Measurements from ENCODE around the gene DENND6B.

The DENND6B gene

GRCh38 chr22:50269573-50269969 is 57.2 kb downstream of the DENND6B start:
- DNase-seq: no peak

DNA sequence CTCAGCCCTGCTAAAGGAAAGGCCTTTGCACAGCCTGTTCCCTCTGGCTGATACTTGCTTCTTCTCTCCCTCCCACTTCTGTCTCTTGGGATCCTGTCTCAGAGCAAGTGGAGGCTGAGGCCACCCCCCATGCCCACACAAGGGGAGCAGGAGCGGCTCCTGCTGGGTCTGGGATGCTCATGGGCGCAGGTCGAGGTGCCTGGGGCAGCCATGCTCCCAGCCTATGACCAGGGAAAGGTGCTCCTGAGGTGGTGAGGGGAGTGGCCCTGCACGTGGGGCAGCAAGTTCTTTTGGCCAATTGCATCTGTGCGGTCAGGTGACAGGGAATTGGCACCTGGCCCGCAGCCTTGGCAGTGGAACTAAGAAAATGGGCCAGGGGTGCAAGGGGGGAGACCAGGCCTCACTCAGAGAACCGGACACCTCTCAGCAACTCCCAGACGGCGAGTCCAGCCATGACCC is 58.1 kb downstream of the DENND6B start:
- DNase-seq: no peak

- peak; percentile 48 to 59 for DNase-seq
Measured at GRCh38 chr22:50267591-50268390, 59.0 kb downstream of the DENND6B start.

DNA sequence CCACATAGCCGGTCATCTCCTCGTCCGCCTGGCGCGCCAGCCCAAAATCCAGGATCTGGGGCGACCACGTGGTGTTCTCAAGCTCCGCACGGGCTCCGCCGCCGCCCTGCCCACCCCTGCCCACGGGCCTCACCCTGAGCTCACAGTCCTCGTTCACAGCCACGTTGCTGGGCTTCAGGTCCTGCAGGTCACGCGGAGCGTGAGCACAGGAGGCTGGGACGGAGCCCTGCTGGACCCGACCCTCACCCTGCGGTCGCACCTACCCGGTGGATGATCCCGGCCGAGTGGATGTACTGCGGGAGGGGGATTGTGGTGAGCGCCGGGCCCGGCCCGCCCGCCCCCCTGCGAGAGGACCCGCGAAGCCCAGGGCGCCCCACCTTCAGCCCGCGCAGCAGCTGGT is 59.8 kb downstream of the DENND6B start:
- no peak for DNase-seq

- no peak for DNase-seq
Measured at GRCh38 chr22:50264946-50265669, 61.7 kb downstream of the DENND6B start.

- DNase-seq: no peak
Measured at GRCh38 chr22:50264104-50264745, 62.6 kb downstream of the DENND6B start.

GRCh38 chr22:50262973-50263617 is 63.7 kb downstream of the DENND6B start:
- DNase-seq: no peak

DNA sequence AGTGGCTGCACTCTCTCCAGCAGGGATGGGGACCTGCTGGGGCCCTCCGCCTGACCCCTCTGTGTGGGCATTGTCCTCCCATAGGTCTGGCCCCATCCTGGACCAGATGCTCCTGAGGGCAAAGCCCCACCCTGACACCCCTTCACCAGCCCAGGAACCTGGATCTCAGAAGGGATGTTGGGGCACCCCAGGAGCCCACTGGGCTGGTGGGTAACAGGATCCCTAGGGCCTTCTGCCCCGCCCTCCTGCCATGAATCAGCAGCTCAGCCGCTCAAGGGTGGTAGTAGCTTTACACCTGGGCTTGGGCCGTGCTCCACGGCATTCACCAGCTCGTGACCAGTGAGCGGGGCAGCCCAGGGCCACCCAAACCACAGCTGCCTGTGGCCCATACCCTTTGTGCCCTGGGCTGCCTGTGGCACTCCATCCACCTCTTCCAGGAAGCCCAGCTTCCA is 64.3 kb downstream of the DENND6B start:
- DNase-seq: no peak

DNA sequence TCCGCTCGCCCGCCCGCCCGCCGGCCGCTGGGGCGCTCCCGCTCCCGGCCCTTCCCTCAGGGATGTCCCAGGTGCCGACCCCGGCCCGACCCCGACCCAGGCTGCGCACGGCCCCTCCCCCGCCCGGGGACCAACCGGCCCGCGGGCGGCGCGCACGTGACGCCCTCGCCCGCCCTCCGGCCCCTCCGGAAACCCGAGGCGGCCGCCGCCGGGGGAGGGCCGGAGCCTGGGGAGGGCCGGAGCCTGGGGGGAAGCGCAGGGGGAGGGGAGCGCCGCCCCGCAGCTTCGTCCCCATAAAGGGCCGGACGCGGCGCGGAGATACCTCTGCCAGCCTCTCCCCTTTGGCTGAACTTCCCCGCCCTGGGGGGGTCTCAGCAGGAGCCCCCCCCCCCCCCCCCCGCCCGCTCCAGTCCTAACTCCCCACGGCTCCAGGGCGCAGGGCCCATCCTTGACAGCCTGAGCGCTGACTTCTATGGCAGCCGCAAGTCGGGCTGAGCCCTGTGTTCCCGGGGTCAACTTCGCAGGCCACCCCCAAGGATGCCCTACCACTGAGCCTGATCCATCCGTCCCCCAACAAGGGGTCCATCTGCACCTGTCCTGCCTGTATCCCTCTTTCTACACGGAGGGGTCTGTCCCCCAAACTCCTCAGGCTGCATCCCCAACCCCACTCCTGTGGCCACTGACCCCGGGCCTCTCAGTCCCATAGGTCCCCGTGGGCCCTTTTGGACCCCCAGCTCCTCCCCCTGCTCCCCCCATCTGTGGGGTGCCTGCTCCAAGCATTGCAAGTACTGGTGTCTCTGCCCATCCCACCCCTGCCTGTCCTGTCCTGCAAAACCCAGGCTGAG is 65.0 kb downstream of the DENND6B start, which contains the start of gene MAPK12:
TSS of gene MAPK12 (minus strand) at position 69 of the 845 bp plus-strand sequence. CDS start 174 bp downstream, outside the sequence.
- DNase-seq: no peak

- DNase-seq: no peak
Measured at GRCh38 chr22:50260801-50261614, 65.8 kb downstream of the DENND6B start.

DNA sequence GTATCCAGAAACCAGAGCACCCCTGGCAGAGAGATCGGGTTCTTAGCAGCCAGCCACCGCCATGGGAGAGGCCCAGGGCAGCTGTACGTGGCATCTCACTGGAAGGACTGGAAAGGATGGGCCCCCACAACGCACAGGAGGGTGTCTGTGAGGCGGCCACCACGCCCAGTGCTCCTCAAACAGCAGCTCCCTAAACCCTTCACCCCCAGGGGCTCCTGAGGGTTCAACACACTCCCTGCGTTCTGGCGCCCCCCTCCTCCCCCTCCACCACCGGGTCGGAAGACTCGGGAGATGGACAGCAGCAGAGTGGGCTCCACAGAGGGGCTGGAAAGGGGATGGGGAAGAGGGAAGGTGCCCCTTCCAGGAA is 66.4 kb downstream of the DENND6B start:
- DNase-seq: no peak

DNA sequence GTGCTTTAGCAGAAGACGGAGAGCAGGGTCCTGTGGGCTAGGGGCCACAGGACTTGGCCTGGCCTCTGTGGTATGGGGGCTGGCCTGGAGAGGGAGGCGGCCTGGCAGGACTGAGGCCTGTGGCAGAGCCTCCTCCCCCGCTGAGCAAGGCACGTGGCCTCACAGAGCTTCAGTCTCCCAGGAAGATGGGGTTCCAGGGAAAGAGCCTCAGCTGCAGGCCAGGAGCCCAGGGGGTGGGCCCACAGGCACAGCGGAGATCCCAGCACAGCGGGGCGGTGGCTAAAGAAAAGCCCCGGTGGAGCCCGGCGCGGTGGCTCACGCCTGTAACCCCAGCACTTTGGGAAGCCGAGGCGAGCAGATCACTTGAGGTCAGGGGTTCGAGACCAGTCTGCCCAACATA is 67.5 kb downstream of the DENND6B start:
- no peak for DNase-seq
